Fibroblast of pulmonary artery (primary cell): ENCODE measurements around the gene MED22.

Experiments
- DNase-seq: peaks from one replicate; pipeline ENCODE4 v3.0.0-alpha.2; 2010; ENCODE audit warnings: low read depth
- H3K4me3 ChIP-seq: replicated peaks from 2 replicates; pipeline ENCODE4 v1.5.1; 2011; ENCODE audit warnings: low read depth, mild to moderate bottlenecking, control low read depth, low read length, moderate library complexity
- CTCF ChIP-seq: IDR thresholded peaks from 2 replicates; pipeline ENCODE4 v1.5.1; 2011; ENCODE audit warnings: mild to moderate bottlenecking, control low read depth, low read length, inconsistent platforms; ENCODE audit errors: missing control alignments

Gene MED22

GRCh38 chr9:133361507-133362092 is 13.7 kb upstream of the MED22 start:
- no peak for DNase-seq
- H3K4me3 ChIP-seq, result no peak overlapping the region
- no peak for TF ChIP-seq CTCF

GRCh38 chr9:133360400-133361393 is 12.8 kb upstream of the MED22 start:
- no peak overlapping the region for H3K4me3 ChIP-seq
- TF ChIP-seq CTCF, result no peak
- no peak for DNase-seq

- no peak for DNase-seq
- H3K4me3 ChIP-seq, result no peak overlapping the region
- TF ChIP-seq CTCF, result peak; percentile 24
These were observed 11.7 kb upstream of the MED22 start for GRCh38 chr9:133359399-133360175.

GRCh38 chr9:133357656-133358055 is 9.7 kb upstream of the MED22 start:
- no peak for TF ChIP-seq CTCF
- DNase-seq, result no peak
- no peak overlapping the region for H3K4me3 ChIP-seq

- TF ChIP-seq CTCF, result no peak
- DNase-seq, result peak; percentile 72
- H3K4me3 ChIP-seq, result peak within 1 kb of the TSS; percentile 83
These were observed 8.6 kb upstream of the MED22 start, which contains the start of the genes SURF1 and SURF2 for GRCh38 chr9:133356391-133357091. Gene SURF1 (minus strand): TSS chr9:133356487. CDS start chr9:133356453, 34 bp downstream. Gene SURF2 (plus strand): TSS chr9:133356550. CDS start chr9:133356593, 43 bp downstream.

- DNase-seq, result no peak
- H3K4me3 ChIP-seq, result peak overlapping the region; percentile 83
- TF ChIP-seq CTCF, result no peak
These were observed 8.0 kb upstream of the MED22 start for GRCh38 chr9:133355881-133356357.
